ENCODE measurements around the gene DNM3. TPM values are rescaled to one million over a fixed set of nuclear protein-coding genes. Genes with fewer than 3 reads are reported as not detected.
"Not testable (repeated sequence)": the region's sequence is repeated elsewhere in the genome, so short reads cannot be mapped to it uniquely, and the experiment has no call there.

DNM3 gene
- total RNA-seq, 1 donor from 2014 or later = 1.1 TPM

GRCh38 chr1:172431204-172431603, 589.9 kb downstream of the DNM3 start:
- no peaks in the 10 kb centered on the region for H3K9me3 ChIP-seq (ENCODE audit: low read depth)
- no peak for DNase-seq (ENCODE audit: low spot score)
- TF ChIP-seq EZH2phosphoT487 (IDR thresholded peaks at IDR 0.05) (no peak), CTCF (IDR thresholded peaks at IDR 0.05) (no peak), EZH2 (IDR thresholded peaks at IDR 0.05) (no peak)
- no peak overlapping the region for H3K27ac ChIP-seq
- H3K4me1 ChIP-seq = peaks cover 10% of the 10 kb centered on the region
- peak overlapping the region; percentile 13 for H3K4me2 ChIP-seq
- H3K9ac ChIP-seq = no peak overlapping the region
- H3K36me3 ChIP-seq = no peaks in the 10 kb centered on the region
- H3K9me3 Mint-ChIP-seq = peaks cover 26% of the 10 kb centered on the region
- no peak overlapping the region for H3K27ac Mint-ChIP-seq
- no peaks in the 10 kb centered on the region for H4K20me1 ChIP-seq (ENCODE audit: low read depth)
- H3K4me1 Mint-ChIP-seq = no peaks in the 10 kb centered on the region
- no peak overlapping the region for H2AFZ ChIP-seq (replicated peaks)
- no peak overlapping the region for H3K4me3 Mint-ChIP-seq
- H3K27me3 Mint-ChIP-seq (ENCODE audit: insufficient read depth, low read depth) = no peaks in the 10 kb centered on the region
- H3F3A ChIP-seq (ENCODE audit: low read depth) = no peaks in the 10 kb centered on the region
- H3K27me3 ChIP-seq = no peaks in the 10 kb centered on the region
- peaks cover 16% of the 10 kb centered on the region for H3K36me3 Mint-ChIP-seq
- peaks cover 4% of the 10 kb centered on the region for H3K79me2 ChIP-seq (ENCODE audit: low read depth)
- H3K4me3 ChIP-seq = no peak overlapping the region

GRCh38 chr1:172431721-172432192, 590.5 kb downstream of the DNM3 start:
- Histone ChIP-seq H3K9ac (no peak overlapping the region), H3K4me3 (no peak overlapping the region), H3K4me1 (peaks cover 9% of the 10 kb centered on the region), H3K36me3 (no peaks in the 10 kb centered on the region), H2AFZ (replicated peaks) (no peak overlapping the region), H3K9me3 (ENCODE audit: low read depth) (no peaks in the 10 kb centered on the region), H3F3A (ENCODE audit: low read depth) (no peaks in the 10 kb centered on the region), H4K20me1 (ENCODE audit: low read depth) (no peaks in the 10 kb centered on the region), H3K27ac (no peak overlapping the region), H3K4me2 (peak overlapping the region; percentile 35), H3K79me2 (ENCODE audit: low read depth) (peaks cover 4% of the 10 kb centered on the region), H3K27me3 (no peaks in the 10 kb centered on the region)
- DNase-seq (ENCODE audit: low spot score) = no peak
- Mint-ChIP-seq H3K9me3 (peaks cover 26% of the 10 kb centered on the region), H3K27me3 (ENCODE audit: insufficient read depth, low read depth) (no peaks in the 10 kb centered on the region), H3K4me3 (no peak overlapping the region), H3K36me3 (peaks cover 16% of the 10 kb centered on the region), H3K4me1 (no peaks in the 10 kb centered on the region), H3K27ac (no peak overlapping the region)
- TF ChIP-seq EZH2 (IDR thresholded peaks at IDR 0.05) (no peak), EZH2phosphoT487 (IDR thresholded peaks at IDR 0.05) (no peak), CTCF (IDR thresholded peaks at IDR 0.05) (no peak)

GRCh38 chr1:172437183-172437582, 595.9 kb downstream of the DNM3 start:
- not testable (repeated sequence) for H3K27ac Mint-ChIP-seq; H3K27me3 Mint-ChIP-seq (ENCODE audit: insufficient read depth, low read depth); H3K27me3 ChIP-seq; H3K36me3 ChIP-seq; H4K20me1 ChIP-seq (ENCODE audit: low read depth); H3F3A ChIP-seq (ENCODE audit: low read depth); H3K4me1 ChIP-seq; H2AFZ ChIP-seq (replicated peaks); H3K4me2 ChIP-seq; H3K4me3 ChIP-seq; H3K4me3 Mint-ChIP-seq; H3K4me1 Mint-ChIP-seq; DNase-seq (ENCODE audit: low spot score); H3K9ac ChIP-seq; H3K27ac ChIP-seq; H3K9me3 ChIP-seq (ENCODE audit: low read depth)
- Mint-ChIP-seq H3K9me3 (peaks cover 29% of the 10 kb centered on the region), H3K36me3 (peaks cover 40% of the 10 kb centered on the region)
- H3K79me2 ChIP-seq (ENCODE audit: low read depth) = peaks cover 22% of the 10 kb centered on the region

- TF ChIP-seq EZH2phosphoT487 (IDR thresholded peaks at IDR 0.05) (no peak), CTCF (IDR thresholded peaks at IDR 0.05) (no peak)
- Histone ChIP-seq H3F3A (ENCODE audit: low read depth) (no peaks in the 10 kb centered on the region), H3K4me1 (peaks cover 9% of the 10 kb centered on the region), H3K4me2 (peak overlapping the region; percentile 82), H3K27ac (no peak overlapping the region), H4K20me1 (ENCODE audit: low read depth) (peaks cover 4% of the 10 kb centered on the region), H3K27me3 (no peaks in the 10 kb centered on the region), H3K9ac (no peak overlapping the region), H3K36me3 (no peaks in the 10 kb centered on the region), H2AFZ (replicated peaks) (no peak overlapping the region), H3K9me3 (ENCODE audit: low read depth) (no peaks in the 10 kb centered on the region), H3K4me3 (peak overlapping the region; percentile 85), H3K79me2 (ENCODE audit: low read depth) (peaks cover 31% of the 10 kb centered on the region)
- Mint-ChIP-seq H3K4me1 (peaks cover 17% of the 10 kb centered on the region), H3K27ac (no peak overlapping the region), H3K36me3 (peaks cover 26% of the 10 kb centered on the region), H3K9me3 (no peaks in the 10 kb centered on the region), H3K27me3 (ENCODE audit: insufficient read depth, low read depth) (peaks cover 2% of the 10 kb centered on the region), H3K4me3 (peak overlapping the region; percentile 95)
- DNase-seq (ENCODE audit: low spot score) = no peak
Observed at GRCh38 chr1:172442404-172442803, 601.1 kb downstream of the DNM3 start.

Measured in neural progenitor cell (in vitro differentiated cells).